Spleen (tissue), 11 donors: ENCODE data around the gene EVL. TPM values are rescaled to one million over a fixed set of nuclear protein-coding genes. Genes with fewer than 3 reads are reported as not detected.
"Not testable (repeated sequence)": the region's sequence is repeated elsewhere in the genome, so short reads cannot be mapped to it uniquely, and the experiment has no call there.

Source experiments
- DNase-seq: peaks from one replicate; pipeline ENCODE4 v3.0.0-alpha.2; 2020
- H3K27ac ChIP-seq, 8 donors: fragments of 200-600 bp; sonication (generic) in 7 of 8; 1 replicate in 4 of 8; 2 replicates in 4 of 8; pipeline versions ENCODE4 v1.5.0 to v1.8.0; 2016 to 2021; ENCODE audit warnings: inconsistent platforms in 4 of 8, mild to moderate bottlenecking in 4 of 8, moderate library complexity in 1 of 8
- H3K27me3 ChIP-seq, 7 donors: fragments of 200-600 bp; sonication (generic) in 6 of 7; replicated peaks in 1 of 7; 1 replicate in 4 of 7; 2 replicates in 3 of 7; pipeline versions ENCODE4 v1.5.0 to v1.8.0; 2016 to 2021; ENCODE audit warnings: inconsistent platforms in 3 of 7, mild to moderate bottlenecking in 1 of 7
- H3K36me3 ChIP-seq, 6 donors: fragments of 200-600 bp; sonication (generic) in 5 of 6; 1 replicate in 4 of 6; 2 replicates in 2 of 6; pipeline versions ENCODE4 v1.5.0 to v1.8.0; 2016 to 2021; ENCODE audit warnings: inconsistent platforms in 2 of 6
- H3K4me1 ChIP-seq, 6 donors: fragments of 200-600 bp; sonication (generic) in 5 of 6; 1 replicate in 3 of 6; 2 replicates in 3 of 6; pipeline versions ENCODE4 v1.5.0 to v1.8.0; 2016 to 2021; ENCODE audit warnings: inconsistent platforms in 3 of 6
- H3K4me3 ChIP-seq, 8 donors: fragments of 200-600 bp; sonication (generic) in 7 of 8; 1 replicate in 4 of 8; 2 replicates in 4 of 8; pipeline versions ENCODE4 v1.5.0 to v1.8.0; 2016 to 2021; ENCODE audit warnings: inconsistent platforms in 4 of 8, mild to moderate bottlenecking in 4 of 8, moderate library complexity in 2 of 8
- H3K9me3 ChIP-seq, 8 donors: fragments of 200-600 bp; sonication (generic) in 7 of 8; 1 replicate in 4 of 8; 2 replicates in 4 of 8; pipeline versions ENCODE4 v1.5.0 to v1.8.0; 2016 to 2021; ENCODE audit warnings: inconsistent platforms in 4 of 8
- CTCF ChIP-seq, 11 experiments: fragments of 200-600 bp in 7 of 11; fragments of 450-650 bp in 4 of 11; sonication (generic) in 4 of 11; IDR thresholded peaks in 8 of 11; conservative IDR thresholded peaks in 3 of 11; 1 replicate in 7 of 11; 2 replicates in 4 of 11; pipeline versions ENCODE4 v1.4.0 to v1.8.0; 2016 to 2021; ENCODE audit warnings: antibody characterized with exemption in 11 of 11, inconsistent platforms in 4 of 11, mild to moderate bottlenecking in 1 of 11
- POLR2A ChIP-seq, 3 donors: fragments of 450-650 bp; IDR thresholded peaks; one replicate each; pipeline ENCODE4 v1.5.1; 2017; ENCODE audit warnings: antibody characterized with exemption in 3 of 3, mild to moderate bottlenecking in 1 of 3
- POLR2AphosphoS5 ChIP-seq, 3 donors: sonication (generic); formaldehyde crosslinking; IDR thresholded peaks; one replicate each; pipeline ENCODE4 v1.5.1; 2017; ENCODE audit warnings: antibody characterized with exemption in 3 of 3
- WGBS, 5 donors: extraction: QIAGEN DNeasy Blood & Tissue Kit in 3 of 5; methylation state at CpG; one replicate each; pipeline versions ENCODE4 v1.1.5 to v1.1.7; 2013 to 2018; 5-methylcytosine and 5-hydroxymethylcytosine counted together
- intact Hi-C: fragments of 100-400 bp; cut with DNase I; formaldehyde crosslinking; loops from one replicate; pipeline ENCODE4 v1.15.0; 2023; ENCODE audit warnings: low total_unique reads
- polyA plus RNA-seq, 3 donors: library from polyadenylated mRNA; stranded (reverse); fragments of 200-250 nt; gene quantifications; one replicate each; pipeline ENCODE4 v1.2.1, GENCODE V29; 2013
- total RNA-seq, 7 donors: library from RNA; depleted of rRNA in 3 of 7; stranded (reverse); fragments of >200 nt in 3 of 7; fragmentation: NEBNext Ultra II Directional in 4 of 7; extraction: Animal tissue kit (Norgen Biotek cat#: 25700) in 4 of 7; gene quantifications; one replicate each; pipeline versions ENCODE4 v1.1.0 to v1.2.1, GENCODE V29; 2016 to 2021
- donor health status: healthy with polysubstance abuse.
- donor health status: DM: no; HTN: no; CAD: no; lungs with moderate emphysema.
- donor health status: DM: no; HTN: no; CAD: no.
- donor health status: Bipolar disorder and iron deficiency.
- donor health status: healthy.
- donor health status: DM: no; HTN: no; CAD: no.
- donor health status: DM: yes; HTN: yes; CAD: no.

EVL gene
- total and polyA plus RNA-seq, 10 donors = 169 to 336 (median 271) TPM

- WGBS, 5 donors = 85 to 90% (median 87%) methylated on average over 5 of the region's 5 CpGs
- intact Hi-C loops = no loop called here
- TF ChIP-seq CTCF (IDR thresholded peaks at IDR 0.05 in 8 of 11, conservative IDR thresholded peaks at IDR 0.05 in 3 of 11) (no peak), POLR2AphosphoS5 (IDR thresholded peaks at IDR 0.05) (no peak), POLR2A (IDR thresholded peaks at IDR 0.05) (no peak)
- Histone ChIP-seq H3K27ac (no peak overlapping the region), H3K4me3 (no peak overlapping the region), H3K9me3 (no peaks in the 10 kb centered on the region), H3K27me3 (peaks cover 0 to 6% (median 0%) of the 10 kb centered on the region in 7 donors), H3K36me3 (no peaks in the 10 kb centered on the region), H3K4me1 (peaks cover 0 to 5% (median 2%) of the 10 kb centered on the region in 6 donors)
- DNase-seq = no peak
Observed at GRCh38 chr14:100172811-100173210, 107.6 kb downstream of the EVL start.

GRCh38 chr14:100173353-100173752, 108.1 kb downstream of the EVL start:
- 75 to 86% (median 81%) methylated on average over 7 of the region's 7 CpGs for WGBS, 5 donors
- H3K27me3 ChIP-seq = peaks cover 0 to 6% (median 0%) of the 10 kb centered on the region in 7 donors

GRCh38 chr14:100176811-100177327, 111.6 kb downstream of the EVL start:
- DNase-seq = no peak
- 87 to 94% (median 93%) methylated on average over 14 of the region's 14 CpGs for WGBS, 5 donors
- TF ChIP-seq POLR2A (IDR thresholded peaks at IDR 0.05) (no peak), POLR2AphosphoS5 (IDR thresholded peaks at IDR 0.05) (no peak), CTCF (IDR thresholded peaks at IDR 0.05 in 8 of 11, conservative IDR thresholded peaks at IDR 0.05 in 3 of 11) (no peak)
- Histone ChIP-seq H3K9me3 (no peaks in the 10 kb centered on the region), H3K4me1 (no peaks in the 10 kb centered on the region), H3K4me3 (no peak overlapping the region), H3K27me3 (peaks cover 0 to 6% (median 0%) of the 10 kb centered on the region in 7 donors), H3K27ac (no peak overlapping the region), H3K36me3 (no peaks in the 10 kb centered on the region)
- intact Hi-C loops = no loop called here

More at GRCh38 chr14:100173353-100173752, 108.1 kb downstream of the EVL start:
- intact Hi-C loops = no loop called here
- Histone ChIP-seq H3K4me3 (no peak overlapping the region), H3K4me1 (peaks cover 0 to 5% (median 2%) of the 10 kb centered on the region in 6 donors), H3K9me3 (no peaks in the 10 kb centered on the region), H3K36me3 (no peaks in the 10 kb centered on the region), H3K27ac (no peak overlapping the region)
- no peak for DNase-seq
- TF ChIP-seq POLR2AphosphoS5 (IDR thresholded peaks at IDR 0.05) (no peak), CTCF (IDR thresholded peaks at IDR 0.05 in 8 of 11, conservative IDR thresholded peaks at IDR 0.05 in 3 of 11) (no peak), POLR2A (IDR thresholded peaks at IDR 0.05) (no peak)

GRCh38 chr14:100178691-100179090, 113.5 kb downstream of the EVL start:
- H3K27me3 ChIP-seq = no peaks in the 10 kb centered on the region
- intact Hi-C loops = no loop called here
- H3K36me3 ChIP-seq = no peaks in the 10 kb centered on the region
- no peak for DNase-seq
- no peak overlapping the region for H3K27ac ChIP-seq
- no peaks in the 10 kb centered on the region for H3K9me3 ChIP-seq
- TF ChIP-seq POLR2A (IDR thresholded peaks at IDR 0.05) (no peak), CTCF (IDR thresholded peaks at IDR 0.05 in 8 of 11, conservative IDR thresholded peaks at IDR 0.05 in 3 of 11) (no peak), POLR2AphosphoS5 (IDR thresholded peaks at IDR 0.05) (no peak)
- no peak overlapping the region for H3K4me3 ChIP-seq
- H3K4me1 ChIP-seq = no peaks in the 10 kb centered on the region
- 91 to 100% (median 96%) methylated on average over 7 of the region's 7 CpGs for WGBS, 5 donors

GRCh38 chr14:100180671-100181070, 115.4 kb downstream of the EVL start:
- H3K27me3 ChIP-seq, H3K36me3 ChIP-seq, H3K9me3 ChIP-seq, H3K4me1 ChIP-seq, intact Hi-C loops, DNase-seq, H3K27ac ChIP-seq, H3K4me3 ChIP-seq: not testable (repeated sequence)
- 93 to 97% (median 95%) methylated on average over 12 to 26 of the region's 30 CpGs; no CpG with 5 or more reads in 1 of the 5 donors for WGBS, 5 donors

GRCh38 chr14:100181876-100182551, 116.8 kb downstream of the EVL start:
- DNase-seq, intact Hi-C loops, H3K36me3 ChIP-seq, H3K27ac ChIP-seq, H3K9me3 ChIP-seq, H3K4me3 ChIP-seq, H3K27me3 ChIP-seq, H3K4me1 ChIP-seq: not testable (repeated sequence)
- WGBS, 5 donors = 78 to 96% (median 85%) methylated on average over 2 to 4 of the region's 4 CpGs
